Activated CD4-positive, alpha-beta T cell treated with anti-CD3 and anti-CD28 coated beads for 4 hours (primary cell): ENCODE measurements around the gene DAP.
"Not testable (repeated sequence)": the region's sequence is repeated elsewhere in the genome, so short reads cannot be mapped to it uniquely, and the experiment has no call there.

Experiments
- DNase-seq, 2 donors: peaks; one replicate each; pipeline ENCODE4 v3.0.0-alpha.2; 2020

DAP gene

GRCh38 chr5:10668697-10669096 lies 92.3 kb downstream of the DAP start:
- DNase-seq, result no peak

GRCh38 chr5:10667431-10668057 lies 93.5 kb downstream of the DAP start:
- DNase-seq, result no peak

GRCh38 chr5:10666531-10667299 lies 94.3 kb downstream of the DAP start:
- DNase-seq, result no peak

- DNase-seq, result no peak
Measured at GRCh38 chr5:10665799-10666198, 95.2 kb downstream of the DAP start.

GRCh38 chr5:10664180-10664769 lies 96.8 kb downstream of the DAP start:
- DNase-seq, result not testable (repeated sequence)

- DNase-seq, result no peak
Measured at GRCh38 chr5:10663489-10664179, 97.4 kb downstream of the DAP start.

GRCh38 chr5:10662661-10663488 lies 98.2 kb downstream of the DAP start:
- DNase-seq, result no peak

- DNase-seq, result no peak
Measured at GRCh38 chr5:10662083-10662482, 99.0 kb downstream of the DAP start.

- no peak for DNase-seq
Measured at GRCh38 chr5:10661401-10661800, 99.6 kb downstream of the DAP start.

- no peak for DNase-seq
Measured at GRCh38 chr5:10660720-10661387, 100.2 kb downstream of the DAP start.

- DNase-seq, result no peak
Measured at GRCh38 chr5:10660135-10660534, 100.9 kb downstream of the DAP start.

GRCh38 chr5:10658265-10658664 lies 102.8 kb downstream of the DAP start:
- DNase-seq, result no peak

GRCh38 chr5:10655972-10656830 lies 104.8 kb downstream of the DAP start:
- DNase-seq, result no peak

- no peak for DNase-seq
Measured at GRCh38 chr5:10655161-10655971, 105.7 kb downstream of the DAP start.

GRCh38 chr5:10654566-10654965 lies 106.5 kb downstream of the DAP start:
- no peak for DNase-seq

GRCh38 chr5:10653751-10654400 lies 107.2 kb downstream of the DAP start:
- no peak for DNase-seq

- DNase-seq, result no peak
Measured at GRCh38 chr5:10653043-10653442, 108.0 kb downstream of the DAP start.

GRCh38 chr5:10652606-10653005 lies 108.4 kb downstream of the DAP start:
- no peak for DNase-seq

- no peak for DNase-seq
Measured at GRCh38 chr5:10652151-10652550, 108.9 kb downstream of the DAP start.
